IMR-90 (cell line): ENCODE data around the gene TMEM53.
"Not testable (repeated sequence)": the region's sequence is repeated elsewhere in the genome, so short reads cannot be mapped to it uniquely, and the experiment has no call there.

Source experiments
- CEBPB ChIP-seq: IDR thresholded peaks from 2 replicates; pipeline ENCODE4 v1.6.1; 2012; ENCODE audit warnings: low read depth, low read length, improper control_type of control experiment
- CHD1 ChIP-seq: IDR thresholded peaks from 2 replicates; pipeline ENCODE4 v1.6.1; 2012; ENCODE audit warnings: low read depth, low read length, improper control_type of control experiment
- FOS ChIP-seq: fragments of 150-350 bp; IDR thresholded peaks from 2 replicates; pipeline ENCODE4 v1.6.1; 2016; ENCODE audit warnings: low read depth, low read length
- MAFK ChIP-seq: IDR thresholded peaks from 2 replicates; pipeline ENCODE4 v1.6.1; 2012; ENCODE audit warnings: low read depth, low read length, improper control_type of control experiment
- MAZ ChIP-seq: IDR thresholded peaks from 2 replicates; pipeline ENCODE4 v1.6.1; 2012; ENCODE audit warnings: low read depth, mild to moderate bottlenecking, low read length, improper control_type of control experiment, moderate library complexity, borderline replicate concordance
- MXI1 ChIP-seq: IDR thresholded peaks from 2 replicates; pipeline ENCODE4 v1.6.1; 2012; ENCODE audit warnings: low read depth, mild to moderate bottlenecking, low read length, moderate library complexity, borderline replicate concordance
- POLR2A ChIP-seq: IDR thresholded peaks from 2 replicates; pipeline ENCODE4 v1.6.1; 2012; ENCODE audit warnings: mild to moderate bottlenecking, low read depth, low read length
- RCOR1 ChIP-seq: IDR thresholded peaks from 2 replicates; pipeline ENCODE4 v1.6.1; 2012; ENCODE audit warnings: mild to moderate bottlenecking, low read length, improper control_type of control experiment; ENCODE audit not compliant: insufficient replicate concordance
- RFX5 ChIP-seq: IDR thresholded peaks from 2 replicates; pipeline ENCODE4 v1.8.0; 2012; ENCODE audit warnings: low read depth, mild to moderate bottlenecking, low read length, moderate library complexity
- SMC3 ChIP-seq: fragments of 150-350 bp; IDR thresholded peaks from 2 replicates; pipeline ENCODE4 v1.6.1; 2016; ENCODE audit warnings: low read depth, mild to moderate bottlenecking, antibody characterized with exemption, low read length, moderate library complexity
- TF ChIP-seq, protein P1 (sequence below): conservative IDR thresholded peaks from 2 replicates; pipeline ENCODE4 v1.5.1; 2012; ENCODE audit warnings: mild to moderate bottlenecking, low read depth, low read length, improper control_type of control experiment
- TF ChIP-seq, protein P2 (sequence below): fragments of 150-350 bp; IDR thresholded peaks from 2 replicates; pipeline ENCODE4 v1.6.1; 2017; ENCODE audit warnings: mild to moderate bottlenecking, antibody characterized with exemption, low read length, low read depth
- TF ChIP-seq, protein P3 (sequence below): fragments of 150-350 bp; IDR thresholded peaks from 2 replicates; pipeline ENCODE4 v1.6.1; 2016; ENCODE audit warnings: low read depth, mild to moderate bottlenecking, low read length, moderate library complexity, borderline replicate concordance

DNA sequence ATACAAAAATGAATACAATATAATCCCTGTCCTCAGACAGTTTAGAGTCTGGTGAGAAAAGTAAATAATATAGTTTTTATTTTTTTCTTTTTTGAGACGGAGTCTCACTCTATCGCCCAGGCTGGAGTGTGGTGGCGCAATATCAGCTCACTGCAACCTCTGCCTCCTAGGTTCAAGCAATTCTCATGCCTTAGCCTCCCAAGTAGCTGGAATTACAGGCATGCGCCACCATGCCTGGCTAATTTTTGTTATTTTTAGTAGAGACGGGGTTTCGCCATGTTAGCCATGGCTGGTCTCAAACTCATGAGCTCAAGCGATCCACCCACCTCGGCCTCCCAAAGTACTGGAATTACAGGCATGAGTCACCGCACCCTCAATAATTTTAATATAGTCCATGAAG is 25.1 kb upstream of the TMEM53 start:
- TF ChIP-seq, protein P1, sequence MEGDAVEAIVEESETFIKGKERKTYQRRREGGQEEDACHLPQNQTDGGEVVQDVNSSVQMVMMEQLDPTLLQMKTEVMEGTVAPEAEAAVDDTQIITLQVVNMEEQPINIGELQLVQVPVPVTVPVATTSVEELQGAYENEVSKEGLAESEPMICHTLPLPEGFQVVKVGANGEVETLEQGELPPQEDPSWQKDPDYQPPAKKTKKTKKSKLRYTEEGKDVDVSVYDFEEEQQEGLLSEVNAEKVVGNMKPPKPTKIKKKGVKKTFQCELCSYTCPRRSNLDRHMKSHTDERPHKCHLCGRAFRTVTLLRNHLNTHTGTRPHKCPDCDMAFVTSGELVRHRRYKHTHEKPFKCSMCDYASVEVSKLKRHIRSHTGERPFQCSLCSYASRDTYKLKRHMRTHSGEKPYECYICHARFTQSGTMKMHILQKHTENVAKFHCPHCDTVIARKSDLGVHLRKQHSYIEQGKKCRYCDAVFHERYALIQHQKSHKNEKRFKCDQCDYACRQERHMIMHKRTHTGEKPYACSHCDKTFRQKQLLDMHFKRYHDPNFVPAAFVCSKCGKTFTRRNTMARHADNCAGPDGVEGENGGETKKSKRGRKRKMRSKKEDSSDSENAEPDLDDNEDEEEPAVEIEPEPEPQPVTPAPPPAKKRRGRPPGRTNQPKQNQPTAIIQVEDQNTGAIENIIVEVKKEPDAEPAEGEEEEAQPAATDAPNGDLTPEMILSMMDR: not testable (repeated sequence)
- not testable (repeated sequence) for TF ChIP-seq CEBPB, CHD1, RCOR1, POLR2A, RFX5, SMC3, MXI1, MAFK, MAZ, FOS
- TF ChIP-seq, protein P2, sequence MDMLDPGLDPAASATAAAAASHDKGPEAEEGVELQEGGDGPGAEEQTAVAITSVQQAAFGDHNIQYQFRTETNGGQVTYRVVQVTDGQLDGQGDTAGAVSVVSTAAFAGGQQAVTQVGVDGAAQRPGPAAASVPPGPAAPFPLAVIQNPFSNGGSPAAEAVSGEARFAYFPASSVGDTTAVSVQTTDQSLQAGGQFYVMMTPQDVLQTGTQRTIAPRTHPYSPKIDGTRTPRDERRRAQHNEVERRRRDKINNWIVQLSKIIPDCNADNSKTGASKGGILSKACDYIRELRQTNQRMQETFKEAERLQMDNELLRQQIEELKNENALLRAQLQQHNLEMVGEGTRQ: not testable (repeated sequence)
- TF ChIP-seq, protein P3, sequence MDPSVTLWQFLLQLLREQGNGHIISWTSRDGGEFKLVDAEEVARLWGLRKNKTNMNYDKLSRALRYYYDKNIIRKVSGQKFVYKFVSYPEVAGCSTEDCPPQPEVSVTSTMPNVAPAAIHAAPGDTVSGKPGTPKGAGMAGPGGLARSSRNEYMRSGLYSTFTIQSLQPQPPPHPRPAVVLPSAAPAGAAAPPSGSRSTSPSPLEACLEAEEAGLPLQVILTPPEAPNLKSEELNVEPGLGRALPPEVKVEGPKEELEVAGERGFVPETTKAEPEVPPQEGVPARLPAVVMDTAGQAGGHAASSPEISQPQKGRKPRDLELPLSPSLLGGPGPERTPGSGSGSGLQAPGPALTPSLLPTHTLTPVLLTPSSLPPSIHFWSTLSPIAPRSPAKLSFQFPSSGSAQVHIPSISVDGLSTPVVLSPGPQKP: not testable (repeated sequence)
